CD4-positive, alpha-beta T cell treated with Interleukin-15 for 1 hour (primary cell): ENCODE data around the gene TRIM42.

Source experiments
- DNase-seq: peaks from one replicate; pipeline ENCODE4 v3.0.0-alpha.2; 2020

TRIM42 gene

GRCh38 chr3:140677764-140678163, at the start of gene TRIM42:
TSS of gene TRIM42 (plus strand) at chr3:140678064. CDS start at chr3:140678230, 166 bp downstream.
- DNase-seq, result no peak

- DNase-seq, result no peak
These were observed 49.3 kb upstream of the TRIM42 start for GRCh38 chr3:140628606-140629005.

- no peak for DNase-seq
These were observed 48.3 kb upstream of the TRIM42 start for GRCh38 chr3:140629357-140630137.

- DNase-seq, result no peak
These were observed 47.5 kb upstream of the TRIM42 start for GRCh38 chr3:140630366-140630765.

- DNase-seq, result no peak
These were observed 47.0 kb upstream of the TRIM42 start for GRCh38 chr3:140630866-140631265.

GRCh38 chr3:140635276-140635675, 42.6 kb upstream of the TRIM42 start:
- DNase-seq, result no peak

- no peak for DNase-seq
These were observed 41.3 kb upstream of the TRIM42 start for GRCh38 chr3:140636406-140637138.

- no peak for DNase-seq
These were observed 26.6 kb upstream of the TRIM42 start for GRCh38 chr3:140651287-140651686.

- DNase-seq, result no peak
These were observed 22.2 kb upstream of the TRIM42 start for GRCh38 chr3:140655678-140656077.

- no peak for DNase-seq
These were observed 13.8 kb upstream of the TRIM42 start for GRCh38 chr3:140664111-140664510.

GRCh38 chr3:140682586-140682985, 4.7 kb downstream of the TRIM42 start:
- no peak for DNase-seq

GRCh38 chr3:140686128-140686527, 8.3 kb downstream of the TRIM42 start:
- DNase-seq, result no peak

GRCh38 chr3:140686948-140687347, 9.1 kb downstream of the TRIM42 start:
- DNase-seq, result no peak

- no peak for DNase-seq
These were observed 17.6 kb downstream of the TRIM42 start for GRCh38 chr3:140695361-140696061.

GRCh38 chr3:140699516-140700231, 21.8 kb downstream of the TRIM42 start:
- DNase-seq, result no peak

GRCh38 chr3:140702281-140702680, 24.4 kb downstream of the TRIM42 start:
- no peak for DNase-seq

- no peak for DNase-seq
These were observed 25.6 kb downstream of the TRIM42 start for GRCh38 chr3:140703496-140703895.

GRCh38 chr3:140704733-140705132, 26.9 kb downstream of the TRIM42 start:
- DNase-seq, result no peak

GRCh38 chr3:140705954-140706353, 28.1 kb downstream of the TRIM42 start:
- DNase-seq, result no peak

GRCh38 chr3:140706360-140706759, 28.5 kb downstream of the TRIM42 start:
- no peak for DNase-seq

GRCh38 chr3:140708815-140709214, 31.0 kb downstream of the TRIM42 start:
- no peak for DNase-seq

GRCh38 chr3:140709751-140710150, 31.9 kb downstream of the TRIM42 start:
- DNase-seq, result no peak
